K562 (cell line): ENCODE measurements around the gene NRN1L. TPM values are rescaled to one million over a fixed set of nuclear protein-coding genes. Genes with fewer than 3 reads are reported as not detected.

Source experiments
- BRCA1 ChIP-seq, 2 experiments: fragments of 450-650 bp in 1 of 2; sonication (generic) in 1 of 2; formaldehyde crosslinking in 1 of 2; IDR thresholded peaks; 2 replicates each; pipeline versions ENCODE4 v1.5.0 to v1.6.1; 2017 to 2020; ENCODE audit warnings: mild to moderate bottlenecking in 1 of 2, missing genetic modification reagents in 1 of 2
- CCAR2 ChIP-seq: fragments of 200-400 bp; formaldehyde crosslinking; IDR thresholded peaks from 2 replicates; pipeline ENCODE4 v1.6.1; 2017; ENCODE audit warnings: mild to moderate bottlenecking, low read depth, low read length
- CGGBP1 ChIP-seq: fragments of 250-450 bp; sonication (Bioruptor Pico); IDR thresholded peaks from 2 replicates; pipeline ENCODE4 v1.9.0; 2021; ENCODE audit warnings: mild to moderate bottlenecking
- ELK1 ChIP-seq: sonication (generic); formaldehyde crosslinking; IDR thresholded peaks from 2 replicates; pipeline ENCODE4 v1.8.1; 2022; ENCODE audit warnings: missing genetic modification reagents
- FOXP1 ChIP-seq: sonication (generic); formaldehyde crosslinking; IDR thresholded peaks from 2 replicates; pipeline ENCODE4 v1.8.0; 2022; ENCODE audit warnings: mild to moderate bottlenecking, missing genetic modification reagents
- GTF2B ChIP-seq: IDR thresholded peaks from 2 replicates; pipeline ENCODE4 v1.6.1; 2011; ENCODE audit not compliant: insufficient read length; ENCODE audit errors: extremely low read depth
- IRF2 ChIP-seq: sonication (generic); formaldehyde crosslinking; IDR thresholded peaks from 2 replicates; pipeline ENCODE4 v1.8.1; 2022; ENCODE audit warnings: mild to moderate bottlenecking, missing genetic modification reagents
- KHSRP ChIP-seq: fragments of 450-650 bp; IDR thresholded peaks from 2 replicates; pipeline ENCODE4 v1.6.1; 2017
- MTA3 ChIP-seq: fragments of 450-650 bp; formaldehyde crosslinking; IDR thresholded peaks from 2 replicates; pipeline ENCODE4 v1.6.1; 2017; ENCODE audit warnings: mild to moderate bottlenecking, borderline replicate concordance
- NCOA4 ChIP-seq: fragments of 450-650 bp; IDR thresholded peaks from 2 replicates; pipeline ENCODE4 v1.6.1; 2018; ENCODE audit warnings: mild to moderate bottlenecking; ENCODE audit not compliant: partially characterized antibody
- SMARCA4 ChIP-seq: fragments of 450-650 bp; IDR thresholded peaks from 2 replicates; pipeline ENCODE4 v1.6.1; 2016
- TCF3 ChIP-seq: sonication (generic); formaldehyde crosslinking; IDR thresholded peaks from 2 replicates; pipeline ENCODE4 v1.4.0; 2020; ENCODE audit warnings: mild to moderate bottlenecking, missing genetic modification reagents
- U2AF2 ChIP-seq: fragments of 200-400 bp; formaldehyde crosslinking; optimal IDR thresholded peaks from 2 replicates; pipeline ENCODE3; 2017; ENCODE audit warnings: low read depth, mild to moderate bottlenecking, low read length
- ZBTB11 ChIP-seq, 3 experiments: fragments of 200-800 bp in 1 of 3; fragments of 250-450 bp in 1 of 3; fragments of 450-650 bp in 1 of 3; sonication (Bioruptor Pico) in 1 of 3; sonication (Bioruptor generic) in 1 of 3; formaldehyde crosslinking in 1 of 3; IDR thresholded peaks; 2 replicates each; pipeline versions ENCODE4 v1.6.1 to v1.8.0; 2016 to 2022; ENCODE audit warnings: mild to moderate bottlenecking in 2 of 3, missing genetic modification characterization in 2 of 3, missing compliant biosample characterization in 1 of 3, moderate library complexity in 1 of 3
- ZBTB33 ChIP-seq: sonication (generic); formaldehyde crosslinking; IDR thresholded peaks from 2 replicates; pipeline ENCODE4 v1.8.1; 2023; ENCODE audit warnings: mild to moderate bottlenecking, missing genetic modification reagents
- ZNF707 ChIP-seq: fragments of 250-450 bp; sonication (Bioruptor Pico); conservative IDR thresholded peaks from 2 replicates; pipeline ENCODE4 v1.8.0; 2022; ENCODE audit warnings: inconsistent platforms, mild to moderate bottlenecking, moderate library complexity
- ZNF740 ChIP-seq, 3 experiments: fragments of 200-800 bp in 1 of 3; sonication (Bioruptor generic) in 1 of 3; sonication (generic) in 1 of 3; formaldehyde crosslinking in 1 of 3; IDR thresholded peaks; 2 replicates each; pipeline versions ENCODE4 v1.6.1 to v1.8.0; 2016 to 2022; ENCODE audit warnings: mild to moderate bottlenecking in 2 of 3, missing compliant biosample characterization in 2 of 3, missing genetic modification characterization in 2 of 3, missing genetic modification reagents in 1 of 3
- polyA plus RNA-seq, 8 experiments: library from polyadenylated mRNA; depleted of rRNA in 4 of 8; stranded (reverse) in 5 of 8; unstranded in 3 of 8; fragments of >200 nt; fragmentation: Nextera tagmentation in 2 of 8; fragmentation: Illumina TruSeq in 1 of 8; extraction: Ambion mirVana in 2 of 8; extraction: Trizol in 1 of 8; gene quantifications; 2 replicates each; pipeline versions ENCODE4 v1.2.1 to v1.2.3, GENCODE V29; 2011 to 2014; ENCODE audit warnings: inconsistent platforms in 1 of 8, missing spikeins in 1 of 8
- total RNA-seq, 7 experiments: library from RNA; depleted of rRNA in 6 of 7; stranded (reverse); fragments of >200 nt in 6 of 7; fragmentation: Illumina TruSeq in 2 of 7; extraction: Trizol in 2 of 7; gene quantifications; 2 replicates each; pipeline versions ENCODE4 v1.2.1 to v1.2.3, GENCODE V29; 2011 to 2021; ENCODE audit warnings: low replicate concordance in 1 of 7

The NRN1L gene
- total and polyA plus RNA-seq, 9 of the 15 experiments (the other 6 are each of a cell fraction or from before 2014, with no cell fraction given): 0.22 to 0.86 (median 0.61) TPM; not detected in 5

- TF ChIP-seq ELK1 (no peak), TCF3 (0 out of 2 replicates have a peak, but pooled peaks have one; percentile 33), BRCA1 (IDR thresholded peaks at IDR 0.05) (no peak), BRCA1 (CRISPR knock-in tag; IDR thresholded peaks at IDR 0.05) (0 out of 2 replicates have a peak, but pooled peaks have one; percentile 96), GTF2B (no peak), CCAR2 (no peak), SMARCA4 (no peak), CGGBP1 (peak; percentile 90; the same call in 1 of the 2 replicates), ZBTB33 (CRISPR knock-in tag) (peak; percentile 81), MTA3 (peak; percentile 76; the same call in 1 of the 2 replicates), ZNF707 (CRISPR knock-in tag) (0 out of 2 replicates have a peak, but pooled peaks have one; percentile 16), ZBTB11 (CRISPR knock-in tag; IDR thresholded peaks at IDR 0.05) (peak; percentile 97 to 100 (median 99)), FOXP1 (CRISPR knock-in tag) (peak; percentile 65; the same call in 1 of the 2 replicates), ZNF740 (CRISPR knock-in tag; IDR thresholded peaks at IDR 0.05) (peak; percentile 85), ZNF740 (tag; IDR thresholded peaks at IDR 0.05) (no peak), NCOA4 (no peak), IRF2 (no peak), U2AF2 (no peak), KHSRP (no peak)
These were observed 11.9 kb upstream of the NRN1L start, which contains the start of gene EDC4 (continued) for GRCh38 chr16:67872631-67873434.
